Measurements from ENCODE around the gene GABBR2. TPM values are rescaled to one million over a fixed set of nuclear protein-coding genes. Genes with fewer than 3 reads are reported as not detected.

GABBR2 gene
- total and polyA plus RNA-seq, 2 experiments from 2014 or later, result 0.89 to 1.3 TPM

GRCh38 chr9:98523231-98523901, 185.4 kb downstream of the GABBR2 start:
- no peak overlapping the region for H2AFZ ChIP-seq
- H3K36me3 ChIP-seq (ENCODE audit: insufficient read depth), result no peaks in the 10 kb centered on the region
- DNase-seq (ENCODE audit: low spot score) (peak; percentile 64), ATAC-seq (peak; percentile 92)
- Mint-ChIP-seq H3K36me3 (ENCODE audit: low read depth) (no peaks in the 10 kb centered on the region), H3K9me3 (no peaks in the 10 kb centered on the region), H3K27ac (no peak overlapping the region), H3K4me1 (peaks cover 3% of the 10 kb centered on the region; the same call in 2 of the 3 replicates), H3K4me3 (no peak overlapping the region), H3K27me3 (ENCODE audit: insufficient read depth, low read depth, poor library complexity) (peaks cover 3% of the 10 kb centered on the region)
- no peaks in the 10 kb centered on the region for H3K79me2 ChIP-seq (replicated peaks; ENCODE audit: insufficient read depth)
- no peaks in the 10 kb centered on the region for H4K20me1 ChIP-seq (replicated peaks; ENCODE audit: insufficient read depth)
- H3F3A ChIP-seq (replicated peaks; ENCODE audit: low read depth), result no peaks in the 10 kb centered on the region
- no peaks in the 10 kb centered on the region for H3K9me2 ChIP-seq (ENCODE audit: insufficient read depth)
- H3K4me3 ChIP-seq, result no peak overlapping the region
- no peak overlapping the region for H3K27ac ChIP-seq (ENCODE audit: low read depth)
- no peaks in the 10 kb centered on the region for H3K27me3 ChIP-seq (ENCODE audit: insufficient read depth)
- H3K4me1 ChIP-seq (ENCODE audit: insufficient read depth), result no peaks in the 10 kb centered on the region
- TF ChIP-seq ZNF331 (CRISPR knock-in tag; IDR thresholded peaks at IDR 0.05; ENCODE audit: low read depth), result no peak
- TF ChIP-seq CTCF (conservative IDR thresholded peaks at IDR 0.05; ENCODE audit: low read depth in 2 of 2), result peak; percentile 48 to 72
- no peak overlapping the region for H3K4me2 ChIP-seq

GRCh38 chr9:98522487-98522886, 186.2 kb downstream of the GABBR2 start:
- no peak overlapping the region for H3K27ac Mint-ChIP-seq
- Histone ChIP-seq H2AFZ (no peak overlapping the region), H3K4me1 (ENCODE audit: insufficient read depth) (no peaks in the 10 kb centered on the region), H3K27me3 (ENCODE audit: insufficient read depth) (no peaks in the 10 kb centered on the region), H4K20me1 (replicated peaks; ENCODE audit: insufficient read depth) (no peaks in the 10 kb centered on the region), H3K36me3 (ENCODE audit: insufficient read depth) (no peaks in the 10 kb centered on the region), H3K4me3 (no peak overlapping the region), H3K27ac (ENCODE audit: low read depth) (no peak overlapping the region), H3F3A (replicated peaks; ENCODE audit: low read depth) (no peaks in the 10 kb centered on the region), H3K9me2 (ENCODE audit: insufficient read depth) (no peaks in the 10 kb centered on the region), H3K79me2 (replicated peaks; ENCODE audit: insufficient read depth) (no peaks in the 10 kb centered on the region), H3K4me2 (no peak overlapping the region)
- no peaks in the 10 kb centered on the region for H3K36me3 Mint-ChIP-seq (ENCODE audit: low read depth)
- no peak overlapping the region for H3K4me3 Mint-ChIP-seq
- peaks cover 3% of the 10 kb centered on the region; the same call in 2 of the 3 replicates for H3K4me1 Mint-ChIP-seq
- H3K9me3 Mint-ChIP-seq, result no peaks in the 10 kb centered on the region
- TF ChIP-seq EZH2phosphoT487 (IDR thresholded peaks at IDR 0.05; ENCODE audit: unreplicated experiment), result no peak
- no peak for TF ChIP-seq ZNF114 (CRISPR knock-in tag; IDR thresholded peaks at IDR 0.05)
- TF ChIP-seq STAT1 (IDR thresholded peaks at IDR 0.05; ENCODE audit: unreplicated experiment), result no peak
- no peak for TF ChIP-seq JUNB (IDR thresholded peaks at IDR 0.05; ENCODE audit: unreplicated experiment)
- TF ChIP-seq ZNF462 (CRISPR knock-in tag; IDR thresholded peaks at IDR 0.05), result no peak
- no peak for TF ChIP-seq CTCF (conservative IDR thresholded peaks at IDR 0.05; ENCODE audit: low read depth in 2 of 2)
- DNase-seq (ENCODE audit: low spot score), result no peak
- no peak for ATAC-seq
- peaks cover 3% of the 10 kb centered on the region for H3K27me3 Mint-ChIP-seq (ENCODE audit: insufficient read depth, low read depth, poor library complexity)

All from GM23338 (cell line).